PC-9 (cell line): ENCODE measurements around the gene IRF8.

Experiments
- EZH2 ChIP-seq: fragments of 200-600 bp; sonication (generic); IDR thresholded peaks from 2 replicates; pipeline ENCODE4 v1.8.0; 2017; ENCODE audit warnings: antibody characterized with exemption, low read depth
- TF ChIP-seq, protein P1 (sequence below): fragments of 200-600 bp; sonication (generic); conservative IDR thresholded peaks from 2 replicates; pipeline ENCODE4 v1.6.1; 2017; ENCODE audit warnings: mixed run types, antibody characterized with exemption, mild to moderate bottlenecking, moderate library complexity

DNA sequence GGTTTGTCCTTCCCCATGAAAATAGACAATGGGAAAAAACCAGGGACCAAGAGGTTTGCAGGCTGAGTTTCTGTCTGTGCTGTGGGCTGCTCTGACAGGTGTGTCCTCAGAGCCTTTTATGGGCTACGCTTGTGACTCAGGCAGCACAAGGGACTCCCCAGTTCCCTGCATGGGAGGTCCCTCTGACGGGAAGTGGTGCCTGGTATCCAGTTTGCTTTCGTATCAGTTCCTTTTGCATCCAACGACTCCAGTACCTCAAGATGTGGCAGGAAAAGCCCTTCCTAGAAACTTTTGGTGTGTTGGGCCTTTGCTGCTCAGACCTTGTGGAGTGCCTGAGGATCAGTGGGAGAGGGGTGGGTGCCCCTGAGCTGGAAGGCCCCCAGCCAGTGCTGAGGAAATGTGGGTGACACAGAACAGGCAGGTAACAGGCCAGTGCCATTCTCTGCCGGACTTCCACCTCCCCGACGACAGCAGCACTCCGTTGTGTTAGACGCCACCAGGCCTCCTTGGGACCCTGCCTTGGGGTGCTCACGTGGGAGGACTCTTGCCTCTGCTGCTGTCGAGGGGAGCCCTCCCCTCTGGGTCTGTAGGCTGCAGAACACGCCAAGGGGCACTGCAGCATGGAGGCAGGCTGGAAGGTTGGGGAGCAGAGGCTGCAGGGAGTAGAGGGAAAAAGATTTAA, 38.4 kb upstream of the IRF8 start:
- TF ChIP-seq, protein P1, sequence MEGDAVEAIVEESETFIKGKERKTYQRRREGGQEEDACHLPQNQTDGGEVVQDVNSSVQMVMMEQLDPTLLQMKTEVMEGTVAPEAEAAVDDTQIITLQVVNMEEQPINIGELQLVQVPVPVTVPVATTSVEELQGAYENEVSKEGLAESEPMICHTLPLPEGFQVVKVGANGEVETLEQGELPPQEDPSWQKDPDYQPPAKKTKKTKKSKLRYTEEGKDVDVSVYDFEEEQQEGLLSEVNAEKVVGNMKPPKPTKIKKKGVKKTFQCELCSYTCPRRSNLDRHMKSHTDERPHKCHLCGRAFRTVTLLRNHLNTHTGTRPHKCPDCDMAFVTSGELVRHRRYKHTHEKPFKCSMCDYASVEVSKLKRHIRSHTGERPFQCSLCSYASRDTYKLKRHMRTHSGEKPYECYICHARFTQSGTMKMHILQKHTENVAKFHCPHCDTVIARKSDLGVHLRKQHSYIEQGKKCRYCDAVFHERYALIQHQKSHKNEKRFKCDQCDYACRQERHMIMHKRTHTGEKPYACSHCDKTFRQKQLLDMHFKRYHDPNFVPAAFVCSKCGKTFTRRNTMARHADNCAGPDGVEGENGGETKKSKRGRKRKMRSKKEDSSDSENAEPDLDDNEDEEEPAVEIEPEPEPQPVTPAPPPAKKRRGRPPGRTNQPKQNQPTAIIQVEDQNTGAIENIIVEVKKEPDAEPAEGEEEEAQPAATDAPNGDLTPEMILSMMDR: no peak
- TF ChIP-seq EZH2: no peak
